Ovary (tissue), 3 donors: Measurements from ENCODE around the gene ARHGEF12.

Source experiments
- CTCF ChIP-seq, 3 donors: fragments of 450-650 bp in 2 of 3; fragments of 200-600 bp in 1 of 3; IDR thresholded peaks; one replicate each; pipeline versions ENCODE4 v1.5.1 to v1.8.0; 2016 to 2022; ENCODE audit warnings: antibody characterized with exemption in 3 of 3, mild to moderate bottlenecking in 1 of 3
- POLR2A ChIP-seq: fragments of 450-650 bp; IDR thresholded peaks from one replicate; pipeline ENCODE4 v1.6.1; 2017; ENCODE audit warnings: antibody characterized with exemption, mild to moderate bottlenecking, moderate library complexity
- donor health status: DM: no; HTN: no; CAD: no.

GRCh38 chr11:120385110-120385509 is 48.9 kb downstream of the ARHGEF12 start:
- TF ChIP-seq CTCF (IDR thresholded peaks at IDR 0.05) (no peak), POLR2A (no peak)
